Adipose tissue (tissue), 3 donors: ENCODE results near the gene FBXO9. TPM values are rescaled to one million over a fixed set of nuclear protein-coding genes. Genes with fewer than 3 reads are reported as not detected.

Source experiments
- polyA plus RNA-seq, 3 donors: library from polyadenylated mRNA; stranded (reverse); fragments of 200-250 nt; gene quantifications; one replicate each; pipeline ENCODE4 v1.2.3, GENCODE V29; 2013
- donor health status: healthy with polysubstance abuse.
- donor health status: Bipolar disorder and iron deficiency.
- donor health status: healthy.

The FBXO9 gene
- polyA plus RNA-seq, 3 donors, result 37.9 to 74.0 (median 38.7) TPM

Other genes with a start within 250 kb of the FBXO9 start
- gene GSTA5, start 224.6 kb upstream of the FBXO9 start, polyA plus RNA-seq, result not detected
- gene GSTA3, start 155.7 kb upstream of the FBXO9 start, polyA plus RNA-seq, result under 1 TPM in 1 of 3 donors, not detected in 2; 0.45 TPM
- 10 to 100 TPM; 18.1 to 45.1 (median 19.5) TPM for gene GSTA4, start 70.1 kb upstream of the FBXO9 start, polyA plus RNA-seq
- 1 to 10 TPM; 2.6 to 7.8 (median 4.0) TPM for gene CILK1, start 3.6 kb upstream of the FBXO9 start, polyA plus RNA-seq
- under 1 TPM in 2 of 3 donors, not detected in 1; 0.10 to 0.22 TPM for gene GCM1, start 83.4 kb downstream of the FBXO9 start, polyA plus RNA-seq